NCI-H1694 treated with DMSO at 0.1 percent for 48 hours (cell line): Measurements from ENCODE around the gene THAP3.
"Not testable (repeated sequence)": the region's sequence is repeated elsewhere in the genome, so short reads cannot be mapped to it uniquely, and the experiment has no call there.

Experiments
- DNase-seq: peaks from one replicate; lab custom pipeline; 2025; lab: John Stamatoyannopoulos, UW

Gene THAP3

DNA sequence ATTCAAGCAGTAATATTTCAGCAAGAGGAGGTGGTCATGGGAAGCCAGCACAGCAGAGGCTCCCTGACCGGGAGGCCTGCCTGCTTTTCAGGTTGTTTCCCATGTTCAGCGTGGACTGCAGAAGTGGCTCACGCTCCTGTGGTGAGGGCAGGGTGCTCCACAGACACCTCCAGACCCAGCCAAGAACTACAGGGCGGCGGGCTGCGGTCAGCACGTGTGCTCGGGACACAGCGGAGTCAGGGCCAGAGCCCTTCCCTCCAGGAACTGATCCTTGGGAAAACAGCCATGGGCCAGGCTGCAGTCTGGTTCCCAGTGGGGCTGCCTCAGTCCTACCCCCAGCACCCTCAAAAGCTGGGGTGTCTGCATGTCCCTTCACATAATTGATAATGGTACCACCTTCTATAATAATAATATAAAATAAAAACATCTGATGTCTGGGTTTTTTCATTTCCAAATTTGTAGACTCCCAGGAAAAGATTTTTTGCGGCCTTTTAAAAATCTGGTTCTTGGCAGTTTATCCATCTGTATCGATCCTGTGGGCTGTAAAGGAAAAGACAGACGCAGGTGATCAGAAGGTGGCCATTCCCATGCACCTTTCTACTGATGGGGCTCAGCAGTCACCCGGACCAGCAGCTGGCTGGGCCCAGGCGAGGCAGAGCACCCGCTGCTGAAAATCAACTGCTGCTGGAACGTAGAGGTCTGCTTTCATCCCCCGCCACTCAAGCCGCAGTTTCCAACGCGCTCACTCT lies 10.7 kb downstream of the THAP3 start:
- no peak for DNase-seq

GRCh38 chr1:6635910-6636760 lies 11.5 kb downstream of the THAP3 start:
- no peak for DNase-seq

- DNase-seq, result not testable (repeated sequence)
Observed at GRCh38 chr1:6636778-6637177, 12.1 kb downstream of the THAP3 start.

DNA sequence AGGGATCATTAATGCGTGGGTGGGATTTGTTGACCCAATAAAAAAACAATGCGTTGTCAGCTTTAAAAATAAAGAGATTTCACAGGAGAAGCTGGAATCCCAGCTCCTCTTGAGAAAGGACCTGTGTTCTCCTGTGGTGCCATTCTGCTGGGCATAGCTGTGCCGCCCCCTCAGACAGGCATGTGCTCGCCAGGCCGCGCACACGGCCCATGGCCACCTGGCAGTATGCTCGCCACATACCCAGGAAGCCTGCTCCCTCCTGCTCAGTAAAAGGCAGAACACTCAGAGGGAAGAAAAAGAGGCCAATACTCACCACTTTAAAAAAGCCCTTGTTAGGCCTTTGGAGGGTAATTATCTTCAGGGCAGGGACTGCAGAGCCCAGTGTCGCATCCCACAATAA lies 13.1 kb downstream of the THAP3 start:
- no peak for DNase-seq

GRCh38 chr1:6638226-6638625 lies 13.6 kb downstream of the THAP3 start:
- no peak for DNase-seq

DNA sequence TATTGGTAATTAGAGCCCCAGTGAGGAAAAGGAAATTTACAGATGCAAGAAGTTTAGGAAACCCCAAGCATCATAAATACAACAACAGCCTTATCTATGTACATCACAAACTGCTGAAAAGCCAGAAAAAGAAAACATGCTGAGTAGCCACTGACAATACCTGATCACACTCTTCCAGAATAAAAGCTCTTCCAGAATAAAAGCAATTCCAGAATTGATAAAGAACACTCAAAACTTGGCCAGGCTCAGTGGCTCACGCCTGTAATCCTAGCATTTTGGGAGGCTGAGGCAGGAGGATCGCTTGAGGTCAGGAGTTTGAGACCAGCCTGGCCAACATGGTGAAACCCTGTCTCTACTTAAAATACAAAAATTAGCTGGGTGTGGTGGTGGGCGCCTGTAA lies 16.2 kb downstream of the THAP3 start:
- not testable (repeated sequence) for DNase-seq

- DNase-seq, result no peak
Observed at GRCh38 chr1:6645018-6645417, 20.4 kb downstream of the THAP3 start.

DNA sequence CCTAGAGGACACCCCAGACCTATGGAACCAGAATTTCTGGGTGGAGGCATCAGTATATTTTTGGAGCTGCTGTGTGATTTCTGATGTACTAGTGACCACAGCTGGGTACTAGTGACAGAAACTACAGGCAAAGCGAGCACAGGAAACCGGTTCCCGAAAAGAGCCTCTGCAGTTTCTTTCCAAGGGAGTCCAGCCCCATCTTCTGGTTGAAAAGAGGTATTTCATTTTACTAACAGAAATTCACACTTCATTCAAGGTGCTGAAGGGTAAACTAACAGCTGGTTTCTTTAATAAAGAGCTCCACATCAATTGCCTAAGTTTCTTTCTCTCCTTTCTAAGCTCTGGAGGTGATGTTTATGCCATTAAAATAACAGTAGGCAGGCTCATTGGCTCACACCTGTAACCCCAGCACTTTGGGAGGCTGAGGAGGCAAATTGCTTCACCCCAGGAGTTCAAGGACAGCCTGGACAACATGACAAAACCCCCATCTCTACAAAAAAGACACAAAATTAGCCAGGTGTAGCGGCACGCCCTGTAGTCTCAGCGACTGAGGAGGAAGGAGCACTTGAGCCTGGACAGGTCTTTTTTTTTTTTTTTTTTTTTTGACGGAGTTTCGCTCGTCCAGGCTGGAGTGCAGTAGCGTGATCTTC lies 22.0 kb downstream of the THAP3 start:
- peak; percentile 63 for DNase-seq

- DNase-seq, result no peak
Observed at GRCh38 chr1:6648556-6648955, 23.9 kb downstream of the THAP3 start.

- DNase-seq, result no peak
Observed at GRCh38 chr1:6651909-6652308, 27.2 kb downstream of the THAP3 start.

- no peak for DNase-seq
Observed at GRCh38 chr1:6652986-6653385, 28.3 kb downstream of the THAP3 start.

- no peak for DNase-seq
Observed at GRCh38 chr1:6653436-6654290, 29.0 kb downstream of the THAP3 start.

- DNase-seq, result no peak
Observed at GRCh38 chr1:6657138-6657537, 32.5 kb downstream of the THAP3 start.

DNA sequence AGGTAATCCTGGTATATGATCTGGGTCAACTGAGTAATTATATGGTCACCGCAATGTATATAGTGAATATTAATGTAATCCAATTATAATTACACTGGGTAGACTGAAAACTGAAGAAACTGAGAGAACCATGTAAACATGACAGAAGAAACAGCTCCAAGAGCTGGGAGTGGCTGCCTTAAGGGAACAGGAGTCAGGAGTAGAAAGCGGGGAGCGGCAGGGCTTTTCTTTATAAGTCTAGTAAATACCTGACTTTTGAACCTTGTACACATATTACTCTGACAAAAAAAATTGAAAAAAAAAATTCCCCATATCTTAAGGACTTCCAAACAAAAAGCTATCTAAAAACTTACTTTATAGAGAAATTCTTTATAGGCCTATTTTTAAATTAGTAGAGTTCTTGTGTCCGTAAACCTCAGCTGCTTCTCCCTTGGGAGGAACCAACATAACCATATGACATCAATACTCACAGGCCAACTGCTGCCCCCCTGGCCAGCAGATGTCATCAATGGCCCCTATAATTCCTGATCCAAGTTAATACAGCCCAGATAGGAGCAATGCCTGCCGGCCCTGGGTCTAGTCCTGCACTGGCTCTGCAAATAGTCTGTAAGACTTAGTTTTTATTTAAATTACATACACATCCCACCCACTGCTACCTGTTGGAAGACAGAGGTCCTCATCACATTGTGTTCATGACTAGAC lies 33.8 kb downstream of the THAP3 start:
- no peak for DNase-seq

GRCh38 chr1:6660415-6661049 lies 35.9 kb downstream of the THAP3 start:
- no peak for DNase-seq

DNA sequence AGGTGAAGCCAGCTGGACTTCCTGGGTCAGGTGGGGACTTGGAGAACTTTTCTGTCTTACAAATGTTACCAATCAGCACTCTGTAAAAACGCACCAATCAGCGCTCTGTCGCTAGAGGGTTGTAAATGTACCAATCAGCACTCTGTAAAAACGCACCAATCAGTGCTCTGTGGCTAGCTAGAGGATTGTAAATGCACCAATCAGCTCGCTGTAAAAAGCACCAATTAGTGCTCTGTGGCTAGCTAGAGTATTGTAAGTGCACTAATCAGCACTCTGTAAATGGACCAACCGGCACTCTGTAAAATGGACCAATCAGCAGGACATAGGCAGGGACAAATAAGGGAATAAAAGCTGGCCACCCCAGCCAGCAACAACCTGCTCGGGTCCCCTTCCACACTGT lies 37.8 kb downstream of the THAP3 start:
- not testable (repeated sequence) for DNase-seq

GRCh38 chr1:6666696-6667095 lies 42.0 kb downstream of the THAP3 start:
- DNase-seq, result no peak

DNA sequence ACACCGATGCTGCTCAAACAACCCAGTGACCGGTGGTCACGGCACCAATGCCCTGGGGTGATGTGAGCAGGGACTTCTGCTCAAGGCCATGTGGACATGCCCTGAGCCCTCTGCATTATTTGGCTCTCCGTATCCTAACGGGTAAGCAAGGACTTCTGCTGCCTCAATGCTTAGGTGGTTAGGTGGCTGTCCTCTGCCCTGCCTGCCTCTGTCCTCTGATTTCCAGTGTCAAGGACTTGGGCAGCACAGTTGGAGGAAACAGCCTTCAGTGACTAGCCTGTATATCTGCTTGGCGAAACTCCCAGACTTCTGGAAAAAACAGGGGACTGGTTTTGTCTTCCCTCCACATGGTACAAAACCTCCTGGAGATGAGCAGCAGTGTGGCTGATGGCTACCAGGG lies 42.5 kb downstream of the THAP3 start:
- no peak for DNase-seq

- no peak for DNase-seq
Observed at GRCh38 chr1:6668503-6668902, 43.8 kb downstream of the THAP3 start.

DNA sequence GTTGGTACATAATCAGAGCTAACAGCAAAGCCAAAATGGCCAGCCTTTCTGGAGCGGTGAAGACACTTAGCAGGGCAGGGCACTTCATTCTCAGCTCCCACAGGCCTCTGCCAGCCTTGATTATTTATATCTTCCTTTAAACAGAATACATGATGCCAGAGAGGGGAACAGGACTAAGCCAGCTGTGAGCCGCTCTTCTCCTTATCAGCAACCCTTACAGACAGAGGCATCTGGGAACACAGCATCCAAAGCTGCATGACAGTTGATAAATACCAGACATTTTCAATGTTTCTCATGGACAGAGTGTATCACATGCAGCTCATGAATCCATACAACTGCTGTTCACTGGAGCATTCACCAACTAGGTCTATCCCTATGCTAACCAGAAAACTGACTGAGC lies 47.9 kb downstream of the THAP3 start:
- DNase-seq, result no peak
